ENCODE measurements around the gene F2R.

- no peak for TF ChIP-seq TCF12 (IDR thresholded peaks at IDR 0.05)
- TF ChIP-seq TCF12 (CRISPR knock-in tag; IDR thresholded peaks at IDR 0.05), result no peak
- TF ChIP-seq RNF2 (conservative IDR thresholded peaks at IDR 0.05; ENCODE audit: low read depth), result no peak
- no peak for TF ChIP-seq SOX6 (IDR thresholded peaks at IDR 0.05)
- no peak for TF ChIP-seq SOX6 (CRISPR knock-in tag; IDR thresholded peaks at IDR 0.05)
- TF ChIP-seq ZNF589 (CRISPR knock-in tag; conservative IDR thresholded peaks at IDR 0.05), result no peak
- TF ChIP-seq ATF1 (CRISPR knock-in tag; IDR thresholded peaks at IDR 0.05), result no peak
- no peak for TF ChIP-seq RFX5 (IDR thresholded peaks at IDR 0.05; ENCODE audit: low read depth, low read length)
- TF ChIP-seq NBN (conservative IDR thresholded peaks at IDR 0.05), result no peak
- TF ChIP-seq ELF4 (CRISPR knock-in tag; IDR thresholded peaks at IDR 0.05; ENCODE audit: borderline replicate concordance), result no peak
- no peak for TF ChIP-seq XRCC5 (optimal IDR thresholded peaks at IDR 0.05; ENCODE audit: low read length)
- no peak for TF ChIP-seq ZNF558 (CRISPR knock-in tag; IDR thresholded peaks at IDR 0.05; ENCODE audit: borderline replicate concordance)
- no peak for TF ChIP-seq ZNF501 (CRISPR knock-in tag; IDR thresholded peaks at IDR 0.05)
- no peak for TF ChIP-seq MEIS1 (CRISPR knock-in tag; IDR thresholded peaks at IDR 0.05; ENCODE audit: borderline replicate concordance)
- no peak for TF ChIP-seq POLR2AphosphoS2 (IDR thresholded peaks at IDR 0.05; ENCODE audit: low read depth, low read length)
- TF ChIP-seq MIER3 (CRISPR knock-in tag; IDR thresholded peaks at IDR 0.05; ENCODE audit: borderline replicate concordance), result no peak
Measured at GRCh38 chr5:76703707-76704106, 12.2 kb upstream of the F2R start.
